T-cell (primary cell): ENCODE data around the gene SLC25A22. TPM values are rescaled to one million over a fixed set of nuclear protein-coding genes. Genes with fewer than 3 reads are reported as not detected.

Experiments
- ATAC-seq, 4 experiments: fragments of 200-7000 bp in 3 of 4; fragments of 150-1000 bp in 1 of 4; cut with Tn5 transposase; replicated peaks in 1 of 4; 1 replicate in 3 of 4; 2 replicates in 1 of 4; pipeline ENCODE4 v1.10.0; 2021; ENCODE audit warnings: moderate library complexity in 3 of 4, mild to moderate bottlenecking in 2 of 4, moderate number of reproducible peaks in 1 of 4
- CTCF ChIA-PET, 2 donors: fragments of 300-600 bp; sonication (Branson Sonifier 250); formaldehyde crosslinking; loops; one replicate each; lab custom pipeline; 2022; ENCODE audit warnings: antibody characterized with exemption in 2 of 2; lab: Charles Lee
- POLR2A ChIA-PET, 2 donors: fragments of 300-600 bp; sonication (Branson Sonifier 250); formaldehyde crosslinking; loops; one replicate each; lab custom pipeline; 2022; ENCODE audit warnings: antibody characterized with exemption in 2 of 2; lab: Charles Lee
- DNase-seq, 35 experiments: peaks; one replicate each; pipeline versions ENCODE4 v3.0.0 to v3.0.0-alpha.2; 2013 to 2023
- H3K27ac ChIP-seq: one replicate; pipeline ENCODE4 v1.5.1; 2013; ENCODE audit warnings: low read length
- H3K27me3 ChIP-seq, 2 experiments: replicated peaks in 1 of 2; 1 replicate in 1 of 2; 2 replicates in 1 of 2; pipeline versions ENCODE4 v1.6.1 to v1.7.0; 2013; ENCODE audit warnings: low read length in 1 of 2, mixed read lengths in 1 of 2; ENCODE audit not compliant: control insufficient read depth in 2 of 2, insufficient read depth in 2 of 2; ENCODE audit errors: extremely low read depth in 1 of 2
- H3K36me3 ChIP-seq, 2 donors: 1 replicate in 1 of 2; 2 replicates in 1 of 2; pipeline versions ENCODE4 v1.6.1 to v1.7.0; 2013; ENCODE audit warnings: low read length in 1 of 2; ENCODE audit not compliant: control insufficient read depth in 2 of 2, insufficient read depth in 1 of 2; ENCODE audit errors: extremely low read depth in 1 of 2
- H3K4me1 ChIP-seq, 2 experiments: 1 replicate in 1 of 2; 2 replicates in 1 of 2; pipeline versions ENCODE4 v1.6.1 to v1.7.0; 2013; ENCODE audit warnings: low read length in 2 of 2, mixed read lengths in 1 of 2; ENCODE audit not compliant: insufficient read depth in 2 of 2, control insufficient read depth in 1 of 2; ENCODE audit errors: extremely low read depth in 1 of 2
- H3K4me3 ChIP-seq, 2 donors: 1 replicate in 1 of 2; 2 replicates in 1 of 2; pipeline versions ENCODE4 v1.5.1 to v1.7.0; 2013; ENCODE audit warnings: mild to moderate bottlenecking in 2 of 2, low read length in 1 of 2, moderate library complexity in 1 of 2; ENCODE audit not compliant: control insufficient read depth in 1 of 2; ENCODE audit errors: extremely low read depth in 1 of 2
- H3K9me3 ChIP-seq: 2 replicates; pipeline ENCODE4 v1.7.0; 2013
- H3K27ac Mint-ChIP-seq, 2 donors: one replicate each; pipeline ENCODE4 v1.8.0; 2020 to 2021; ENCODE audit warnings: mild to moderate bottlenecking in 2 of 2, mixed read lengths in 2 of 2
- H3K27me3 Mint-ChIP-seq, 2 donors: one replicate each; pipeline ENCODE4 v1.8.0; 2021 to 2022; ENCODE audit warnings: mixed read lengths in 2 of 2
- H3K36me3 Mint-ChIP-seq: one replicate; pipeline ENCODE4 v1.8.0; 2021; ENCODE audit warnings: mixed read lengths
- H3K4me1 Mint-ChIP-seq, 3 donors: one replicate each; pipeline ENCODE4 v1.8.0; 2020 to 2022; ENCODE audit warnings: mixed read lengths in 3 of 3, mild to moderate bottlenecking in 1 of 3
- H3K4me3 Mint-ChIP-seq, 3 donors: one replicate each; pipeline ENCODE4 v1.8.0; 2020 to 2022; ENCODE audit warnings: mild to moderate bottlenecking in 3 of 3, mixed read lengths in 3 of 3, moderate library complexity in 3 of 3
- H3K9me3 Mint-ChIP-seq, 3 donors: one replicate each; pipeline ENCODE4 v1.8.0; 2020 to 2022; ENCODE audit warnings: mixed read lengths in 3 of 3
- WGBS: methylation state at CpG from one replicate; pipeline ENCODE4 v1.1.5; 2013; ENCODE audit warnings: missing lambda C conversion rate; ENCODE audit not compliant: insufficient coverage; 5-methylcytosine and 5-hydroxymethylcytosine counted together
- total RNA-seq, 35 experiments: library from RNA in 6 of 35; stranded (reverse) in 6 of 35; fragments of 120-200 nt in 1 of 35; gene quantifications; one replicate each; pipeline versions ENCODE4 v1.2.1 to v1.2.4 and lab custom pipeline; 2013 to 2026

The SLC25A22 gene
- total RNA-seq, 5 donors from 2014 or later (not counting 1 experiment from before 2014, with no cell fraction given), result 22.4 to 37.4 (median 35.1) TPM

GRCh38 chr11:824292-824880 lies 26.3 kb upstream of the SLC25A22 start:
- no peak for DNase-seq
- no peak overlapping the region for H3K27ac Mint-ChIP-seq
- 97% methylated on average over 54 of the region's 59 CpGs for WGBS
- H3K36me3 ChIP-seq, result peaks cover 7 to 29% of the 10 kb centered on the region in 2 donors
- peaks cover 0 to 46% of the 10 kb centered on the region in 2 experiments for H3K27me3 ChIP-seq
- H3K4me3 ChIP-seq, result no peak overlapping the region
- CTCF ChIA-PET, result no interaction called here
- POLR2A ChIA-PET, result no interaction called here
- peaks cover 7 to 62% of the 10 kb centered on the region in 2 experiments for H3K4me1 ChIP-seq
- H3K27ac ChIP-seq, result no peak overlapping the region
- H3K9me3 ChIP-seq, result no peaks in the 10 kb centered on the region
- H3K9me3 Mint-ChIP-seq, result no peaks in the 10 kb centered on the region
- no peak overlapping the region for H3K4me3 Mint-ChIP-seq
- peaks cover 21 to 42% (median 30%) of the 10 kb centered on the region in 3 donors for H3K4me1 Mint-ChIP-seq
- no peak for ATAC-seq
- peaks cover 17% of the 10 kb centered on the region for H3K36me3 Mint-ChIP-seq
- H3K27me3 Mint-ChIP-seq, result peaks cover 6 to 20% of the 10 kb centered on the region in 2 donors

- POLR2A ChIA-PET, result no interaction called here
- H3K27me3 ChIP-seq, result peaks cover 0 to 39% of the 10 kb centered on the region in 2 experiments
- H3K4me3 ChIP-seq, result no peak overlapping the region
- 96% methylated on average over 27 of the region's 53 CpGs for WGBS
- DNase-seq (no peak), ATAC-seq (no peak)
- peaks cover 8 to 61% of the 10 kb centered on the region in 2 experiments for H3K4me1 ChIP-seq
- Mint-ChIP-seq H3K9me3 (no peaks in the 10 kb centered on the region), H3K4me1 (peaks cover 15 to 35% (median 24%) of the 10 kb centered on the region in 3 donors), H3K36me3 (peaks cover 17% of the 10 kb centered on the region), H3K27ac (no peak overlapping the region), H3K4me3 (no peak overlapping the region), H3K27me3 (peaks cover 6 to 13% of the 10 kb centered on the region in 2 donors)
- peaks cover 7 to 29% of the 10 kb centered on the region in 2 donors for H3K36me3 ChIP-seq
- no peaks in the 10 kb centered on the region for H3K9me3 ChIP-seq
- CTCF ChIA-PET, result no interaction called here
- no peak overlapping the region for H3K27ac ChIP-seq
Observed at GRCh38 chr11:823441-824291, 25.6 kb upstream of the SLC25A22 start.

- H3K27me3 ChIP-seq, result peaks cover 0 to 22% of the 10 kb centered on the region in 2 experiments
- peak overlapping the region; percentile 43 to 86 (median 84) for H3K4me3 Mint-ChIP-seq
- DNase-seq (no peak), ATAC-seq (no peak)
- ChIA-PET CTCF (interaction anchor here in 1 of 2 donors (0.6 kb wide), 1 partner anchor 26 kb away, joined by 4 read pairs; no protein-coding TSS in a partner anchor), POLR2A (no interaction called here)
- no peaks in the 10 kb centered on the region for H3K9me3 ChIP-seq
- H3K4me1 ChIP-seq, result peaks cover 7 to 49% of the 10 kb centered on the region in 2 experiments
- peaks cover 0 to 2% of the 10 kb centered on the region in 2 donors for H3K27me3 Mint-ChIP-seq
- H3K36me3 ChIP-seq, result peaks cover 7 to 29% of the 10 kb centered on the region in 2 donors
- H3K4me3 ChIP-seq, result no peak overlapping the region
- 98% methylated on average over 4 of the region's 22 CpGs for whole genome bisulfite sequencing
- no peaks in the 10 kb centered on the region for H3K9me3 Mint-ChIP-seq
- H3K27ac Mint-ChIP-seq, result no peak overlapping the region
- H3K27ac ChIP-seq, result no peak overlapping the region
- H3K36me3 Mint-ChIP-seq, result peaks cover 17% of the 10 kb centered on the region
- peaks cover 7 to 25% (median 17%) of the 10 kb centered on the region in 3 donors for H3K4me1 Mint-ChIP-seq
Observed at GRCh38 chr11:821512-822371, 23.7 kb upstream of the SLC25A22 start.

- DNase-seq, result no peak
- peaks cover 7 to 20% (median 13%) of the 10 kb centered on the region in 3 donors for H3K4me1 Mint-ChIP-seq
Observed at GRCh38 chr11:820655-821511, 22.8 kb upstream of the SLC25A22 start.

DNA sequence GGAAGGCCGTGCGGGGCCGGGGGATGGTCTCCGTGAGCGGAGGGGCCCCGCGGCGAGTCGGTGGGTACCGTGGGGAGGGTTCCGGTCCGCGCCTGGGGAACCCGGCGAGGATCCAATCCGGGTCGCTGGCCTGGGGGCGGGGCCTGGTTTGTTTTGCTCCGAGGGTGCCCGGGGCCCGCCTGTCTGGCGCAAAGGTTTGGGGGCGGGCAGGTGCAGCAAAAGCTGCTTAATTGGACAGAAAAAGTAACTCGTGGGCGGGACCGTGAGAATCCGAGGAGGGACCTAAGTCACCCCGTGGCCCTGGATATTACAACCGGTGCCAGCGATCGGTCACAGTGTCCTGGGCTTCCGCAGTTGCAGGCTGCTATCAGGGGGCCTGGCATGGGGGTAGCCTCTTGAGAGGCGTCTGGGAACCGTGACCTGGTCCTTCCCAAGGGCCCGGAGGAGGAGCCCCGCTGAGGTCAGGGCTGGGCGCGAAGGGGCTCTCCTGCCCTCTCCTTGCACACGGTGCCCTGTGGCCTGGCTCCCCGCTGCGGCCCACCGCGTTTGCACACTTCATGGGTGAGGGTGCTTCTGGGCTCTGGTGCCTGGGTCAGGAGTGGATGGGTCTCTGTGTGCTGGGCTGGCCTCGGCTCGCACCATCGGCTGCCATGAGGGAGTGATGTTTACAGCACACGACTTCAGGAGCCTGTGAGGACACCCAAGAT lies 22.0 kb upstream of the SLC25A22 start:
- peaks cover 7 to 20% (median 13%) of the 10 kb centered on the region in 3 donors for H3K4me1 Mint-ChIP-seq
- H3K9me3 ChIP-seq, result no peaks in the 10 kb centered on the region
- POLR2A ChIA-PET, result interaction anchor here in 1 of 2 donors (1.0 to 1.1 kb wide), 2 partner anchors 9 to 10 kb away, joined by 3 to 11 read pairs; partner anchors contain the start of gene RPLP2
- H3K4me3 Mint-ChIP-seq, result peak overlapping the region; percentile 83 to 86 (median 84)
- H3K4me1 ChIP-seq, result peaks cover 5 to 35% of the 10 kb centered on the region in 2 experiments
- peaks cover 0 to 6% of the 10 kb centered on the region in 2 experiments for H3K27me3 ChIP-seq
- H3K4me3 ChIP-seq, result peak overlapping the region; percentile 56 to 63
- peak; percentile 89 to 99 (median 97) for DNase-seq
- CTCF ChIA-PET, result interaction anchor here in 1 of 2 donors (0.5 to 1.6 kb wide), 2 partner anchors 9 to 11 kb away, joined by 3 to 6 read pairs; partner anchors contain the start of gene RPLP2
- no peaks in the 10 kb centered on the region for H3K9me3 Mint-ChIP-seq
- H3K27ac Mint-ChIP-seq, result peak overlapping the region; percentile 74 to 84
- no peaks in the 10 kb centered on the region for H3K27me3 Mint-ChIP-seq
- 6% methylated on average over 41 of the region's 47 CpGs for WGBS
- peak; percentile 81 to 84 (median 82) for ATAC-seq
- H3K27ac ChIP-seq, result peak overlapping the region; percentile 19
- peaks cover 15% of the 10 kb centered on the region for H3K36me3 Mint-ChIP-seq
- peaks cover 7 to 26% of the 10 kb centered on the region in 2 donors for H3K36me3 ChIP-seq

More at GRCh38 chr11:820655-821511, 22.8 kb upstream of the SLC25A22 start:
- CTCF ChIA-PET, result interaction anchor here (0.5 to 1.6 kb wide), 3 partner anchors 10 to 26 kb away, joined by 3 to 6 read pairs (median 4); partner anchors contain the start of gene RPLP2 (in 1 of the 2)
- peak overlapping the region; percentile 46 to 58 for H3K27ac Mint-ChIP-seq
- ATAC-seq, result no peak
- peak overlapping the region; percentile 83 to 86 (median 84) for H3K4me3 Mint-ChIP-seq
- H3K4me1 ChIP-seq, result peaks cover 5 to 41% of the 10 kb centered on the region in 2 experiments
- H3K36me3 ChIP-seq, result peaks cover 7 to 29% of the 10 kb centered on the region in 2 donors
- H3K36me3 Mint-ChIP-seq, result peaks cover 17% of the 10 kb centered on the region
- peak overlapping the region; percentile 19 for H3K27ac ChIP-seq
- H3K9me3 ChIP-seq, result no peaks in the 10 kb centered on the region
- WGBS, result 78% methylated on average over 9 of the region's 11 CpGs
- H3K9me3 Mint-ChIP-seq, result no peaks in the 10 kb centered on the region
- POLR2A ChIA-PET, result interaction anchor here in 1 of 2 donors (1.0 to 1.1 kb wide), 2 partner anchors 10 to 11 kb away, joined by 3 to 11 read pairs; partner anchors contain the start of gene RPLP2
- H3K27me3 Mint-ChIP-seq, result no peaks in the 10 kb centered on the region
- H3K4me3 ChIP-seq, result peak overlapping the region; percentile 56 to 63
- peaks cover 0 to 14% of the 10 kb centered on the region in 2 experiments for H3K27me3 ChIP-seq
